Activated T-cell treated with anti-CD3 and anti-CD28 coated beads, Interleukin-2, amount 50 U/mL, for 1 hour (primary cell): ENCODE results near the gene PLA2G15.
"Not testable (repeated sequence)": the region's sequence is repeated elsewhere in the genome, so short reads cannot be mapped to it uniquely, and the experiment has no call there.

ENCODE experiments used
- DNase-seq: peaks from one replicate; pipeline ENCODE4 v3.0.0-alpha.2; 2020

PLA2G15 gene

DNA sequence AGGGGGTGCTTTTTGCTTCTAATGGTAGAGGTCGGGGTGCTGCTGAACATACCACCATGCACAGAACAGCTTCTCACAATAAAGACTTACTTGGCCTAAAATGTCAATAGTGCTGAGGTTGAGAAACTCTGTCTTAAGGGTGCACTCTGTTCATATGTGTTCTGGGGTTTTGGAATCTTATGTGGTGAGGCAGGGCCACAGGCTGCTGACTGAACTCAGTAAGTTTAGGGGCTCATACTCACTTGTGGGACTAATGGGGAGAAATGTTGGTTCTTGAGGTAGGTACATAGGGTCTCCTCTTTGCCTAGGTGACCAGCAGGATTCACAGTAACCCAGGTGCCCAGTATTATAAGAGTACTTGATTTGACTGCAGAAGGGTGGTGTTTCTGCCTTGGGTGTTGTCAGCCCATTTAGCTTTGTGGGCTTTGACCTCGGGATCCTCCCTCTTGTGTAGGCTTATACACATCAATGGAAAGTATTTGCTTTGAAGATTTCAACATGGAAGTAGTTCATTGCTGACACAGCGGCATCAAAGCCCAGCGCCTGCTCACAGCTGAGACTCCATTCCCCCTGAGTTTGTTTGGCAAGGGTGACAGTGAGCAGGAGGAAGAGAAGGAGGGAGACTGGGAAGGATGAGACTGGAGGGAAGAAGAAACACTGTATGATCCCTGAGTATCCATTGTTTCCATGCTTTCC is 36.3 kb downstream of the PLA2G15 start:
- peak; percentile 45 for DNase-seq

DNA sequence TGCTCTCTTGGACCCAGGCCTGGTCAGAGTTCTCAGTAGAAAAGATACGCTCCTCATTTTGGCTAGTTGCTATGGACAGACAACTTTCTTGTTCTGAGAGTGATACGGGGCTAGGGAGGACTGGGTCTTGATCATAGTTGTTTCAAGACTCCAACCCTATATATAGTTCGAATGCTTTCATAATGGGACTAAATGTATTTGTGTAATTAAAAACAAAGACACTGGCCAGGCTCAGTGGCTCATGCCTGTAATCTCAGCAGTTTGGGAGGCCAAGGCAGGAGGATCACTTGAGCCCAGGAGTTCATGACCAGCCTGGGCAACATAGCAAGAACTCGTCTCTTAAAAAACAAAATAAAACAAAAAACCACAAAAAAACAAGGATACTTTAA is 36.9 kb downstream of the PLA2G15 start:
- no peak for DNase-seq

DNA sequence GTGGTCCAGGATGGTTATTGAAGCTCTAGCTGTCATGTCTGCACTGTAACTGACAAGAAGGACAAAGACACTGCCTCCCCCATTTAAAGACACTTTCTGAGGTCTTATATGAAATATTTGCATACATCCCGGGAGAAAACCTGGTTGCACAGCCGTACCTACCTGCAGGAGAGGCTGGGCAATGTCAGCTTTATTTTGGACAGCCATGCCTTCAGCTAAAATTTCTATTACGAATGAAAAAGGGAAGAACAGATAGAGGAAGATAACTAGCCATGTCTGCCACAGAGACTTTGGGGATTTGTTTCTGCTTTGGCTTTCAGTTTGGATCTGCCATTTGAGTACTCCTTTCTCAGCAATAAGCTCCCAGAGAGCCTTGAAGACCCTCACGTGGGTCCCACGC is 38.2 kb downstream of the PLA2G15 start:
- DNase-seq, result no peak

DNA sequence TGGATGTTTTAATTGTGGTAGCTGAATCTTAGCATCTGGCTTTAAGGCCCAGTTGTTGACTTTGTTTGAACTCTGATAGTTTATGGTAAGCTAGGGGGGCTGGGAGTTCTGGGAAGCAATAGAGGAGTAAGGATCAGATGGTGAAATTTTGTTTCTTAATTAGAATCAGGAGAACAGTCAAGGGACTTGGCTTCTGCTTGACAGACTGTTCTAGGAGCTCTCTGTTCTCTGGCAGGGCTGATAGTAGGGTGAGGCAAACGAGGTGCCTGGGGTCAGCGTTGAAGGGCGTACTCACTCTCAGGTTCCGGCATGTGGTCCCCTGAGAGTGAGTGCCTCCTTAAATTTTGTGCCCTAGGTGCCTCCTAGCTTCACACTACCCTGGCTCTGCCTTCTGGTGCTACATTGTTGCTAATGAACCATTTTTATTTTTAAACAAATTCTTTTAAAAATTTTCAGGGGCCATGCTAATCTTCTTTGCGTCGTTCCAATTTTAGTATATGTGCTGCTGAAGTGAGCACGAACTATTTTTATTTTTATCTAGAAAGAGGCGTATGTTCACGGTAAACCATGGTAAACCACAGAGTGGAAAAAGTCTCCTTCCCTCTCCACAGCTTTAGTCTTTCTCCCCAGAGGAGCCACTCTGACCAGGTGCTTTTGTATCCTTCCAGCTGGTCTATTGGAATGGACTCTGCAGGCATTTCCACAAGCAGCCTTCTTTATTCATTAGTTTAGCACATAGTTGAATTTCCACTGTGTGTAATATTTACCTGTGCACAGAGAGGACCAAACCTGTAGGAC is 38.8 kb downstream of the PLA2G15 start:
- DNase-seq, result no peak

DNA sequence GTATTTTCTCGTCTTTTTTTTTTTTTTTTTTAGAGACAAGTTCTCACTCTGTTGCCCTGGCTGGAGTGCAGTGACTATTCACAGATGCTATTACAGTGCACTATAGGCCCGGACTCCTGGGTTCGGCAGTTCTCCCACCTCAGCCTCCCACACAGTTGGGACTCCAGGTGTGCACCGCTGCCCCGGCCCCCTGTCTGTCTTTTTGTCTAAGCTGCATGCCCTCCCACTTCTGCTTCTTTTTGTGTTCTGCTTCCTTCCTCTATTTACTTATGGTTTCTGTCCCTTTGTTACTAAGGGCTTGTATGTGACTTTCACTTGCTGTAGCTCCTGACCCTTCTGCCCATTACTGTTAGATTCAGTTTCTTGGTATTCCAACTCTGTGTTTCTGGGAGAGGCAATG is 39.7 kb downstream of the PLA2G15 start:
- DNase-seq, result no peak

DNA sequence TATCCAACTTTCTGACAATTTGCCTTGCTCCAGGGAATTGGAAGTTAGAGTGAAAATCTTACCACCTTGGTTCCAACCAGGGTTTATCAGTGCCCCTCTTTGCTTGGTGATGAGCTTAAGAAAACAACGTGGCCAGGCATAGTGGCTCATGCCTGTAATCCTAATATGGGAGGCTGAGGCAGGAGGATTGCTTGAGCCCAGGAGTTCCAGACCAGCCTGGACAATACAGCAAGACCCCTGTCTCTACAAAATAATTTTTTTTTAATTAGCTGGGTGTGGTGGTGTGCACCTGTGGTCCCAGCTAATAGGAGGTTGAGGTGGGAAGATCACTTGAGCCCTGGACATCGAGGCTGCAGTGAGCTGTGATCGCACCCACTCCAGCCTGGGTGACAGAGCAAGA is 40.5 kb downstream of the PLA2G15 start:
- no peak for DNase-seq

DNA sequence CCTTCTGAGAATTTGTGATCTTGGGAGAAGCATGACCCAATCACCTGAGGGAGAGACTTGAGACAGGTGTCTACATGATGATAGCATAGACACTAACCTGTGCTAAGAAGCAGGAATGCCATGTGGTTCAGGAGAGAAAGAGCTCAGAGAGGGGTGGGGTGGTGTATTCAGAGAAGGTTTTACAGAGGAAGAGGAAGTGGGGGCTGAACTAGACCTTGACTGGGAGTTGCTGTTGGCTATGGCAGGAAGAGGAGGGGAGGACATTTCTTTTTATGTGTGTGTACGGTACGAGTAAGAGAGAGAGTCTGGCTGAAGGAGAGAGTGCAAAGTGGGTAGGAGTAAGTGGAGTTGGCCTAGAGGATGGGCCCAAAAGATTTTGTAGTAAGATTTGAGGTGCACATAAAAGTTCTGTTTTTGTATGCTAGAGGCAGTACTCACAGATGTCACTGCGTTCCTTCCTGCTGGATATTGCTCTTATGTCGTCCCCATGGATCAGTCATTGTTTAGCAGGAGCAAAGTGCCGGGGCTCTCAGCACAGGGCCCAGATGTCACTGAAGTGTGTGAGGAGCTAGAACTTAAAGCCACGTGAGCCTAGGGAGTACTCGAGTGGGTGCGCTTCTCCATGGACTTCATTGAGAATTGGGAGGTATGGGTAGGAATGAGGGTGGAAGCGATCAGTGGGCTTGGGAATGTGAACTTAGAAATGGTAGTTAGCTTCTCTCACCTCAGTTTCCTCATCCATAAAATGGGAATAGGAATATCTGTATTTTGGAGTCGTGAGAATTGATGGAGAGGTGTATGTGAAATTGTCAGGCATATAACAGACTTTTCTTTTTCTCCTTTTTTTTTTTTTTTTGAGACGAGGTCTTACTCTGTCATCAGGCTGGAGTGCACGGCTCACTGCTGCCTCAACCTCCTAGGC is 41.2 kb downstream of the PLA2G15 start:
- no peak for DNase-seq

DNA sequence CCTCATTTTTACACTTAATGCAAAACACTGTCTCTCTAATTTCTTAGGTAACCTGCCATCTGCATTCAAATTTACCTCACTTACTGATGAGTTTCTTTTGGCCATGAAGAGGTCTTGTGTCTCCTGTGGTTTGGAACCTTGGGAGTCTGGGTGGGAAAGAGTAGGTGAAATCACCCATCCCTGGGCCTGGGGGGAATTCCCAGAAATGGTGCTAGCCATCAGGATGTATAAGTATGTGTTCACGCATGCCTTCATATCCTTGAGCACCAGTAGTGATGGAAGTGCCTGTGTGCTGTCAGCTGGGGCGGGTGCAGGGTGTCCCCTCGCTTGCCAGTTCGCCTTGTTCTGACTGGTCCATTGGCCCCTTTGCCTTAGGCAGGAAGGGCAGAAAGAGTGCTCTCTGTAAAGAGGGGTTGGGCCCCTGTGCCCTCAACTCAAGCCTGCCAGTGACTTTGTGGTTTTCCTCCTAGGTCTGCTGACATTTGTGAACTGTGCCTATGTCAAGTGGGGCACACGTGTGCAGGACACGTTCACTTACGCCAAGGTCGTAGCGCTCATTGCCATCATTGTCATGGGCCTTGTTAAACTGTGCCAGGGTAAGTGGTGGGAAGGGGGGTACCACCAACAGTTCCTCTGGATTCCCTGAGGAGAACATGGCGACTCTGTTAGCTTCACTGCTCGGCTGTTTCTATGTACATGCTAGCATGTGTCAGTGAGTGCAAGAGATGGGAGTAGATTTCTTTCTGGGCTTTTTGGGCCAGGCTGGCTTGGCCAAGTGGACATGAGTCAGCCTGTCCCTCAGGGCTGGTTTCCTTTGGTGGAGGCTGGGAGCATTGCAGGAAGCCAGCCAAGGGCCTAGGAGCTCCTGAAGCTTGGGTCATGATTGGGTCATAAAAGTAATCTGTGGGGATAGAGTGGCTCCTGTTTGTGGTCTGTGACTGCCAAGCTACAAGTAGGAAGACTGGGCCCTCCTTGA is 42.4 kb downstream of the PLA2G15 start:
- peak; percentile 50 for DNase-seq

DNA sequence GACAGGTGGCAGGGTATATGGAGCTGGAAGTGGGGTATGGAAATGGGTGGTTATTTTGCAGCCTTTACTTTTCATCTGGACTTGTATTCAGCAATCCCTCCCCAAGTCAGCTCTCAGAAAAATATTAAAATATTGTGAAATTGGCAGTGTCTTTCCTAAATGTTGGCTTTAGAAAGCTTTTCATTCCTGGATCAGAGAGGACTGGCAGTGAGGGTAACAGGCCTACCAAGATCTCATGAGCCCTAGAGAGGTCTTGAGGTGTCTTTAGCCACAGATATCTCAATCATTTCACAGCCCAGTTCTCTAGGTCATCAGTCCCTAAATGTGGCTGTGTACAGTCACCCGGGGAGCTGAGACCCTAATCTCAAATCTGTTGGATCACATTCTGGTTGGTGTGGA is 43.1 kb downstream of the PLA2G15 start:
- no peak for DNase-seq

DNA sequence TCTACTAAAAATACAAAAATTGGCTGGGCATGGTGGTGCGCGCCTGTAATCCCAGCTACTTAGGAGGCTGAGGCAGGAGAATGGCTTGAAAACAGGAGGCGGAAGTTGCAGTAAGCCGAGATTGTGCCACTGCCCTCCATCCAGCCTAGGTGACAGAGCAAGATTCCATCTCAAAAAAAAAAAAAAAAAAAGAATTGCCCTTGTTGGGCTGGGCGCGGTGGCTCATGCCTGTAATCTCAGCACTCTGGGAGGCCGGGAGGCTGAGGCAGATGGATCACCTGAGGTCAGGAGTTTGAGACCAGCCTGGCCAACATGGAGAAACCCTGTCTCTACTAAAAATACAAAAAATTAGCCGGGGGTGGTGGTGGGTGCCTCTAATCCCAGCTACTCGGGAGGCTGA is 43.6 kb downstream of the PLA2G15 start:
- DNase-seq, result not testable (repeated sequence)

DNA sequence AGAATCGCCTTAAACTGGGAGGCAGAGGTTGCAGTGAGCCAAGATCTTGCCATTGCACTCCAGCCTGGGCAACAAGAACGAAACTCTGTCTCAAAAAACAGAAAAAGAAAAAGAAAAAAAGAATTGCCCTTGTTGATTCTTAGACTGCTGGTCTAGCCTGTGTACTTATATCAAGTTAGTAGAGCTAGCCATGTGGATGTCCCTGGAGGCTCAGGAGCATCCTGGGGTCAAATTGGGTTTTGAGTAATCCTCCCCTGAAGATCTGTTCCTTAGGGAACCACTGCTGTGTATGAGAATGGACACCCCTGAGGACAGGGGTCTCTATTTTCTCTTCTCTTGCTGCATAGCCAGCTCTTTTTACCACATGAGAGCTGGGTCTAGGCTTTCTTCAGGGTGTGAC is 44.0 kb downstream of the PLA2G15 start:
- DNase-seq, result no peak

DNA sequence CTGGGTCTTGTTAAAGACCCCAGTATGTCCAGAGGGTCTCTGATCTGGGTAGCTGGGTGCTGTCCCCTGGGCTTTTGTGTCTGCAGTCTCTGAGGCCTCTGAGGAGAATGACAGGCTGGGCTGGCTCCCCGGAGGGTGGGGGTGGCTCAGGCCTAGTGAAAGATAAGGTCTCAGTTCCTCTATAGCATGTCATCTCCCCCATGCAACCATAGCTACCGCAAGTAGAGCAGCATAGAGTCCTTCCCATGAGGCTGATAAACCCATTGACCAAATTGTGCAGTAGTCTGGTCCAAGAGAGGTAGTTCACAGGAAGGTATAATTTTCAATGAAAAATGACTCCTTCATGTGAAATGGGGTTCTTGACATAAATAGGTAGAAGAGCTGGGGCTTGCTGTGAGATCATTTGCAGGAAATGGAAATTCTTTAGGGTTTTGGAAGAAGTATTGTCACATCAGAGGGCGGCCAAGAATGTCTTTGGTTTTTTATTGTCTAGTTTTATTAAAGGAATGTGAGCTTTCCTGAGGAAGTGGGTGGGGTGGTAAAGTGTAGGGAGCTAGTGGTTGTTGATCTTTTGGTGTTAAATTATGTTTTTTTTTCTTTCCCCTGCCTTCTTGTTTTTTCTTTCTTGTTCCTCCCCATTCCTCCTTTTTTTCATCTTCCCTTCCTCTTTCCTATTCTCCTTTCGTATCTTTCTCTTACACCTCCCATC is 44.6 kb downstream of the PLA2G15 start:
- peak; percentile 56 for DNase-seq

DNA sequence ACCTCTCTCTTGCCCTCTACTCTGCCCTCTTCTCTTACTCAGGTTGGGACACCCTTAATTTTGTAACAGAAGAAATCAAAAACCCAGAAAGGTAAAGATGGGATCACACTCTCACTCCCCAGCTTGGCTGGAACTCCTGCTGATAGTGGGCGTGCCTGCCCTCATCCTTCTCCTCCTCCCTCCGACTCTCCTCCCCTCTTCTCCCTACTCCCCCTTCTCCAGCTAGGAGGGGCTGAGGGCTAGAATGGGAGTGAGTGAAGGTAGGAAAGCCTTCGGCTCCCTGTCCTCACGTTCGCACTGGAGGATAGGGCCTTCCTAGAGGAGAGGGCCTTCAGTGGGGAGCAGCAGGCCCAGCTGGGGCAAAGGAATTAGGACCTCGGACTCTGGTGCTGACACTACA is 45.3 kb downstream of the PLA2G15 start:
- DNase-seq, result peak; percentile 14

DNA sequence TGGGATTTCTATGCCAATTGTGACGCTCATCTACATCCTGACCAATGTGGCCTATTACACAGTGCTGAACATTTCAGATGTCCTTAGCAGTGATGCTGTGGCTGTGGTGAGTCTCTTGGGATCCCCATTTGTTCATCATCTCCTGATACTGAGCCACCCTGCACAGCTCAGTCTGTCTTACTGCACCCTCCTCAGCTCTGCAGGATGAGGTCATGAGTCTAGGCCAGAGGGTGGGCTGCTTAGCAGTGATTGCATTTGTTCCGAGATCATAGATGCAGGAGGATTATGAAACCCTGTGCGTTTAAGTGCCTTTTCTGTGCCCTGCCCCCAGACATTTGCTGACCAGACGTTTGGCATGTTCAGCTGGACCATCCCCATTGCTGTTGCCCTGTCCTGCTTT is 46.1 kb downstream of the PLA2G15 start:
- DNase-seq, result peak; percentile 20

DNA sequence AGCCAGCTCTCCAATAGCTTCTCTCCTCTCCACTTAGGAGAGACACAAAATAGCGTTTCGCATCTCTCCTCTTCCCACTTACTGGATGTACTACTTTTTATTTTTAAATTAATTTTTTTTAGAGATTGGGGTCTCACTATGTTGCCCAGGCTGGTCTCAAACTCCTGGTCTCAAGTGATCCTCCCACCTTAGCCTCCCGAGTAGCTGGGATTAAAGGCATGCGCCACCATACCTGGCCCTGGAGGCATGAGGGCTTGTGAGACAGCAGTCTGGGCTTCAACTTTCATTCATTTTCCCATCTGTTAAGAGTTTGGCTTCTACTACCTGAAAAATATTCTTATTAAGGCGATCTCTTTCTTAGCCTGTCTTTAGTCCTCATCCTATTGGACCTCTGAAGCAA is 47.3 kb downstream of the PLA2G15 start:
- DNase-seq, result peak; percentile 12

DNA sequence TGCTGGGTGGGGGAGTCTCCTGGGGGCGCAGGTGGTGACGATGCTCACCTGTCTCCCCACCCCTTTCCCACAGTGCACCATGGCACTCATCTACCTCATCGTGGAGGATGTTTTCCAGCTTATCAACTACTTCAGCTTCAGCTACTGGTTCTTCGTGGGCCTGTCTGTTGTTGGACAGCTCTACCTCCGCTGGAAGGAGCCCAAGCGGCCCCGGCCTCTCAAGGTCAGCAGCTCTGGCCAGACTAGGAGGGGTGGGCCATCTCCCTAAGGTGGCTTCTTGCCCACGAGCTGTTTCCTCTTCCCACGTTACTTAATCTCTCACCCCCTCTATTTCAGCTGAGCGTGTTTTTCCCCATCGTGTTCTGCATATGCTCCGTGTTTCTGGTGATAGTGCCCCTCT is 51.1 kb downstream of the PLA2G15 start:
- DNase-seq, result peak; percentile 11

DNA sequence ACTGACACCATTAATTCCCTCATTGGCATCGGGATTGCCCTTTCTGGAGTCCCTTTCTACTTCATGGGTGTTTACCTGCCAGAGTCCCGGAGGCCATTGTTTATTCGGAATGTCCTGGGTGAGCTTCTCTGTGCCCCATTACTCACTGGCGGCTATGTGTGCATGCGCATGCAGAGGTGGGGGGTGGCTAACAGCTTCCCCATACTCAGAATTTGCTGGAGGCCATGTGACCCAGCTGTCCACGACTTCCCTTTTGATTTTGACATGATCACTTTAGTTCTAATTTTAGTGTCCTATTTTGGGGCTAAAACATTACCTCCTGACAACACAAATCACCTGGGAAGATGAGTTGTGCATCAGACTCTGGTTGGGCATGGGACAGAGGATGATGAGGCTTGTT is 51.5 kb downstream of the PLA2G15 start:
- peak; percentile 10 for DNase-seq

DNA sequence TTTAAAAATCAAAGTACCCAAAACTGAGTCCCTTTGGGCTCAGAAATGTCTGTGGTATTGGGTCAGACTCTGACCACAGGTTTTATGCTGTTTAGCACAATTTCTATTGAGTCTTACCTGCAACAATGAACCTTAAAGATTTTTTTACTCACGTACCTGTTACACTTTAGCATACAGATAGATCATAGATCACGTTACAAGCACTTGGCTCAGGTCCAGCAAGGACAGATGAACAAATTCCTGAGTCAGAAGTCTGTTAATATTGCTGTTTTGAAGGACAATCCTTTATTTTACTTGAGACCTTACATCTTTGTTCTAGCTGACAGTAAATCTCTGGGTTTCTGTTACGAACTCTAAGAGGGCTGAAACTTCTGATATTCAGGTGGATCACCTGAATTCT is 52.7 kb downstream of the PLA2G15 start:
- DNase-seq, result no peak

DNA sequence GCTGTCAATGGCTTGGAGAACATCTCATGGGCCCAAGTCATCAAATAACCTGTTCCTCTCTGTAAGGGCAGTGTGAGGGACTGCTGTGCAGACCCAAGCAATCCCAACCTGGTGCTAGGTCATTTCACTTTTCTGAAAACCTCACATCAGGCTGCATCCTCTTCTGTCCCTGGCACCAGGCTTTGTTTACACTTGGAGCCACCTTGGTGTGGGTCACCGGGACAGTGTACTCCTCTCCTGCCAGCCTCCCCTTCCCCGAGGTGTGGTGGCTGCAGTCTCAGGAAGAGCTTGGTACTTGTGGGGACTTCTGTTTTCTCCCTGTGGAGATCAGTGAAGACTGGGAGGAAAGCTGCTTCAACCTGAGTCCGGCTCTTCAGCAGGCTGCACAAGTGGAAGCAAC is 53.1 kb downstream of the PLA2G15 start:
- DNase-seq, result no peak

DNA sequence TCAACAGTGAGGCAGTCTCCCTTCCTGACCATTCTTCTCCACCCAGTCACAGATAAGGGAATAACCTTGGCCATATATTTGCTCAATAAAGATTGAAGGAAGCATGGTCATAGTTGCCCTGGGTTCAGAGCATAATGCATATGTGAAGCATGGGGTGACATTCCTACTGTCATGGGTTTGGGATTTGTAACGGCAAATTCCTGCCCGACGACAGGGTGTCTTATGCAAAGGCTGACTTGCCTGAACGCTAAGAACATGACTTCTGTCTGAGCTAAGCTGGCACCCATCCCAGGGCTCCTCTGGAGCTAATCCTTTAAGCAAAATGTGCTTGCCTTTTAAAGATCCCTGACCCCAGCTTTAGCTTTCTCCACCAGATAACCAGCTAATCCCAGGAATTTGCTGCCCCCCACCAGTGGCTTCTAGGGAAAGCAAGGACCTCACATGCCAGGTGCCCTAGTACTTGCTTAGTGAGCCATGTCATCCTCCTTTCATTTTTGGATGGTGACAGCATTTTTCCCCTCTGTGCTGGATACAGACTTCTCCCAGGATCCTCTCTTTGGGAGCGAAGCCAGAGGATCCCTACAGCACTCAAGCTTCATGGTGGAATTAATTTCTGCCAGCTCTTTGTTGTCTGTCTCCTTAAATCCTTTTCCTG is 53.9 kb downstream of the PLA2G15 start:
- no peak for DNase-seq
